Gastrocnemius medialis (tissue), 4 donors: Measurements from ENCODE around the gene SEPTIN2. TPM values are rescaled to one million over a fixed set of nuclear protein-coding genes. Genes with fewer than 3 reads are reported as not detected.

ENCODE experiments used
- ATAC-seq, 2 donors: fragments of 150-250 bp; one replicate each; pipeline ENCODE4 v1.9.1; 2016
- DNase-seq, 2 donors: peaks; one replicate each; pipeline ENCODE4 v3.0.0-alpha.2; 2019
- H3K27ac ChIP-seq, 4 donors: fragments of 200-600 bp; sonication (generic); 1 replicate in 1 of 4; 2 replicates in 3 of 4; pipeline ENCODE4 v1.5.1; 2016 to 2018; ENCODE audit warnings: mild to moderate bottlenecking in 2 of 4, moderate library complexity in 1 of 4
- H3K27me3 ChIP-seq, 3 donors: fragments of 200-600 bp; sonication (generic) in 2 of 3; 1 replicate in 1 of 3; 2 replicates in 2 of 3; pipeline versions ENCODE4 v1.5.1 to v1.6.0; 2016 to 2019; ENCODE audit warnings: mild to moderate bottlenecking in 1 of 3, moderate library complexity in 1 of 3
- H3K36me3 ChIP-seq, 2 donors: fragments of 200-600 bp; sonication (generic) in 1 of 2; one replicate each; pipeline ENCODE4 v1.5.1; 2017 to 2018
- H3K4me1 ChIP-seq, 2 donors: fragments of 200-600 bp; sonication (generic) in 1 of 2; one replicate each; pipeline ENCODE4 v1.5.1; 2016 to 2017; ENCODE audit warnings: mild to moderate bottlenecking in 2 of 2
- H3K4me3 ChIP-seq, 4 donors: fragments of 200-600 bp; sonication (generic) in 3 of 4; 1 replicate in 1 of 4; 2 replicates in 3 of 4; pipeline ENCODE4 v1.5.1; 2016 to 2019; ENCODE audit warnings: mild to moderate bottlenecking in 2 of 4
- H3K9me3 ChIP-seq, 3 donors: fragments of 200-600 bp; sonication (generic) in 2 of 3; 1 replicate in 1 of 3; 2 replicates in 2 of 3; pipeline ENCODE4 v1.5.1; 2016 to 2019
- POLR2A ChIP-seq, 2 donors: fragments of 450-650 bp; IDR thresholded peaks; one replicate each; pipeline ENCODE4 v1.6.1; 2017; ENCODE audit warnings: antibody characterized with exemption in 2 of 2, mild to moderate bottlenecking in 2 of 2, moderate library complexity in 2 of 2
- in situ Hi-C, 4 donors: fragments of 200-750 bp; cut with MboI; loops; one replicate each; pipeline versions ENCODE4 v1.15.0 to v1.8.0; 2017; ENCODE audit warnings: low sequenced_read_pairs in 4 of 4
- intact Hi-C: fragments of 100-400 bp; cut with DNase I; formaldehyde crosslinking; loops from one replicate; pipeline ENCODE4 v1.15.1; 2023; ENCODE audit warnings: low total_unique reads
- total RNA-seq, 4 donors: library from RNA; depleted of rRNA; stranded (reverse); fragments of >200 nt; gene quantifications; one replicate each; pipeline versions ENCODE4 v1.1.0 to v1.2.3, GENCODE V29; 2016
- TF ChIP-seq, protein P1 (sequence below), 5 experiments: fragments of 450-650 bp in 3 of 5; fragments of 200-600 bp in 2 of 5; sonication (generic) in 2 of 5; IDR thresholded peaks in 4 of 5; conservative IDR thresholded peaks in 1 of 5; 1 replicate in 4 of 5; 2 replicates in 1 of 5; pipeline ENCODE4 v1.5.1; 2016 to 2019; ENCODE audit warnings: antibody characterized with exemption in 5 of 5, mild to moderate bottlenecking in 3 of 5, moderate library complexity in 3 of 5

Gene SEPTIN2
- total RNA-seq, 4 donors from 2014 or later: 81.3 to 130 (median 99.3) TPM

DNA sequence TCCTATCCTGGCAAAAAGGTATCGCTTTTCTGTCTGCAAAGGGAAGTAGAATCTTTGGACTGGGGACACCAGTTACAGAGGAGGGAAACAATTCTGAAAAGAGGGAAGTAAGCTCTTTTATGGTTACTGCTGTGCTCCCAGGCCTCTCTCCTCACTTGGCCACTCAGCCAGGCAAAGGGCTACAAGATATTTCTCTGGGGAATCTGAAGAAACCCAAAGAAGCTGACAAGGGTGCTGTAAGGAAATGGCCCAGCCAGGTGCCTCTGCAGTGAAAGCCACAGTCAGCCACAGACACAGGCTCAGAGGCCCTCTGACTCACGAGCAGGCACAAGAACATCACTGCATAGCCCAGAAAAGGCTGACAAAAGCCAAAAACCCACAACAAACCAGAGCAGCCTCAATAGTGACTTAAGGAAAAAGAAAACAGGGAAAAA, 6.0 kb upstream of the SEPTIN2 start:
- H3K27ac ChIP-seq: peak overlapping the region in 1 of 4 donors; percentile 19
- H3K27me3 ChIP-seq: no peaks in the 10 kb centered on the region
- H3K4me1 ChIP-seq: peaks cover 53 to 69% of the 10 kb centered on the region in 2 donors
- H3K9me3 ChIP-seq: no peaks in the 10 kb centered on the region
- in situ Hi-C loops (no loop called here), intact Hi-C loops (loop anchor here (5.0 kb wide), 1 partner anchor 317 kb away; no protein-coding TSS in a partner anchor)
- DNase-seq: no peak
- no peak for TF ChIP-seq POLR2A (IDR thresholded peaks at IDR 0.05)
- TF ChIP-seq, protein P1, sequence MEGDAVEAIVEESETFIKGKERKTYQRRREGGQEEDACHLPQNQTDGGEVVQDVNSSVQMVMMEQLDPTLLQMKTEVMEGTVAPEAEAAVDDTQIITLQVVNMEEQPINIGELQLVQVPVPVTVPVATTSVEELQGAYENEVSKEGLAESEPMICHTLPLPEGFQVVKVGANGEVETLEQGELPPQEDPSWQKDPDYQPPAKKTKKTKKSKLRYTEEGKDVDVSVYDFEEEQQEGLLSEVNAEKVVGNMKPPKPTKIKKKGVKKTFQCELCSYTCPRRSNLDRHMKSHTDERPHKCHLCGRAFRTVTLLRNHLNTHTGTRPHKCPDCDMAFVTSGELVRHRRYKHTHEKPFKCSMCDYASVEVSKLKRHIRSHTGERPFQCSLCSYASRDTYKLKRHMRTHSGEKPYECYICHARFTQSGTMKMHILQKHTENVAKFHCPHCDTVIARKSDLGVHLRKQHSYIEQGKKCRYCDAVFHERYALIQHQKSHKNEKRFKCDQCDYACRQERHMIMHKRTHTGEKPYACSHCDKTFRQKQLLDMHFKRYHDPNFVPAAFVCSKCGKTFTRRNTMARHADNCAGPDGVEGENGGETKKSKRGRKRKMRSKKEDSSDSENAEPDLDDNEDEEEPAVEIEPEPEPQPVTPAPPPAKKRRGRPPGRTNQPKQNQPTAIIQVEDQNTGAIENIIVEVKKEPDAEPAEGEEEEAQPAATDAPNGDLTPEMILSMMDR (IDR thresholded peaks at IDR 0.05 in 4 of 5, conservative IDR thresholded peaks at IDR 0.05 in 1 of 5): no peak
- no peak for ATAC-seq
- no peaks in the 10 kb centered on the region for H3K36me3 ChIP-seq
- no peak overlapping the region for H3K4me3 ChIP-seq

DNA sequence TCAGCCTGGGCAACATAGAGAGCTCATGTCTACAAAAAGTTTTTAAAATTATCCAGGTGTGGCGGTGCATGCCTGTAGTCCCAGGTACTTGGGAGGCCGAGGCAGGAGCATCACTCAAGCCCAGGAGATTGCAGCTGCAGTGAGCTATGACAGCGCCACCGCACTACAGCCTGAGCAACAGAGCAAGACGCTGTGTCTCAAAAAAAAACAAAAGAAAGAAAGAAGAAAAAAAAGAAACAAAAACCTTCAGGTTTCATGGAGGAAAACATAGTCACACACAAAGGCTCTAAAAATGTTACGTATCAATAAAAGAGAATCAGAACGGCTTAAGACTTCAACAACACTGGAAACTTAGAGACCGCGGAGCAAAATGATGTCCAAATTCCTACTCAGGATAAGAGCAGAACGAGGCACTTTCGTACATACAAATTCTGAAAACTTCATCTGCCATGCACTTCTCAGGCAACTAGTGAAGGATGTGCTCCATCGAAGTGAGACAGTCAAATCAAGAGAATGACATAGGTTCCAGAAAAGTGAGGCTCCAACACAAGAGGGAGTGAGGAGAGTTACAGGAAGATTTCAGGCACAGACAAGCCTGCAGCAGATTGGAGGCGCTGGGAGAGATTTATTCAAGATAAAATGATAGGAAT, 4.7 kb upstream of the SEPTIN2 start:
- H3K9me3 ChIP-seq: no peaks in the 10 kb centered on the region
- DNase-seq (no peak), ATAC-seq (no peak)
- no peaks in the 10 kb centered on the region for H3K36me3 ChIP-seq
- no peaks in the 10 kb centered on the region for H3K27me3 ChIP-seq
- intact Hi-C loops (loop anchor here (5.0 kb wide), 1 partner anchor 319 kb away; no protein-coding TSS in a partner anchor), in situ Hi-C loops (no loop called here)
- H3K27ac ChIP-seq: peak overlapping the region; percentile 56 to 99 (median 82)
- no peak for TF ChIP-seq POLR2A (IDR thresholded peaks at IDR 0.05)
- TF ChIP-seq, protein P1 (IDR thresholded peaks at IDR 0.05 in 4 of 5, conservative IDR thresholded peaks at IDR 0.05 in 1 of 5): no peak
- H3K4me1 ChIP-seq: peaks cover 44 to 58% of the 10 kb centered on the region in 2 donors
- H3K4me3 ChIP-seq: no peak overlapping the region

GRCh38 chr2:241312082-241312481, 3.6 kb upstream of the SEPTIN2 start:
- TF ChIP-seq POLR2A (IDR thresholded peaks at IDR 0.05): no peak
- no peaks in the 10 kb centered on the region for H3K27me3 ChIP-seq
- intact Hi-C loops: loop anchor here (5.0 kb wide), 1 partner anchor 320 kb away; no protein-coding TSS in a partner anchor
- H3K4me1 ChIP-seq: peaks cover 47 to 59% of the 10 kb centered on the region in 2 donors
- in situ Hi-C loops: no loop called here
- no peaks in the 10 kb centered on the region for H3K9me3 ChIP-seq
- DNase-seq (no peak), ATAC-seq (no peak)
- no peak overlapping the region for H3K4me3 ChIP-seq
- peak overlapping the region; percentile 56 to 99 (median 82) for H3K27ac ChIP-seq
- no peaks in the 10 kb centered on the region for H3K36me3 ChIP-seq

DNA sequence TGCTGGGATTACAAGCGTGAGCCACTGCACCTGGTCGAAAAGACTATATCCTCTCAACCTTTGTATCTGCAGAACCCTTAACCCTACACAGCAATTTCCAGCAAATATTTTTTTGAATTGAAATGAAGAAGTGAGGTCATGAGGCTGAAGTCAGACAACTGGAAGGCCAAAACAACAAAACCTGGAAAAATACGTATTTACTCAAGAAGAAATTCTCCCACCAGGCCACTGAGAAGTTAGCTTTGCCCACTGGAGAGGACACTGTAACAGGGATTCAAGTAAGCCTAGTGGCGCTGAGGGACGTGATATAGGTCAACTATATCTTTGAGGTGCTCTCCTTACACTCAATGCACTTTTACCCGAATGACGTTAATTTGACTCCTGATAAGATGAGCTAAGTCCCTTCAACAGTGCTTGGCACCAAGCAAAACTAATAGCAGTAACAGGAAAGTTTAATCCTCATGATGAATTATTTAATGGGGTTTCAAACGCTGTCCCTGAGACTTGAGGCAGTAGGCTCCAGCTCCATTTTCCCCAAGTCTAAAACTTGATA, 2.1 kb upstream of the SEPTIN2 start:
- Histone ChIP-seq H3K4me1 (peaks cover 63 to 70% of the 10 kb centered on the region in 2 donors), H3K9me3 (no peaks in the 10 kb centered on the region), H3K36me3 (no peaks in the 10 kb centered on the region), H3K27ac (peak overlapping the region; percentile 97 to 99 (median 98)), H3K27me3 (no peaks in the 10 kb centered on the region), H3K4me3 (no peak overlapping the region)
- ATAC-seq: no peak
- intact Hi-C loops (loop anchor here (2.0 to 5.0 kb wide), 3 partner anchors 41 to 321 kb away; no protein-coding TSS in a partner anchor), in situ Hi-C loops (no loop called here)
- no peak for DNase-seq
- TF ChIP-seq, protein P1 (IDR thresholded peaks at IDR 0.05 in 4 of 5, conservative IDR thresholded peaks at IDR 0.05 in 1 of 5): no peak
- TF ChIP-seq POLR2A (IDR thresholded peaks at IDR 0.05): no peak
